HG03571 (cell line): ENCODE results near the gene COX7A1.
"Not testable (repeated sequence)": the region's sequence is repeated elsewhere in the genome, so short reads cannot be mapped to it uniquely, and the experiment has no call there.

Experiments used
- ATAC-seq: cut with Tn5 transposase; IDR thresholded peaks from one replicate; pipeline ENCODE4 v1.9.1; 2021; ENCODE audit not compliant: unreplicated experiment

COX7A1 gene

GRCh38 chr19:36142046-36142445 is 10.2 kb downstream of the COX7A1 start:
- ATAC-seq = no peak

GRCh38 chr19:36141039-36141927 is 11.0 kb downstream of the COX7A1 start:
- peak; percentile 45 for ATAC-seq

- no peak for ATAC-seq
Observed at GRCh38 chr19:36140304-36141038, 11.8 kb downstream of the COX7A1 start.

GRCh38 chr19:36139473-36140303 is 12.6 kb downstream of the COX7A1 start, which contains the start of gene CAPNS1:
Gene CAPNS1, plus strand, starts transcription at chr19:36140066. Its CDS starts 946 bp downstream, at chr19:36141012.
- ATAC-seq = peak; percentile 70

GRCh38 chr19:36139120-36139472 is 13.2 kb downstream of the COX7A1 start:
- no peak for ATAC-seq

- no peak for ATAC-seq
Observed at GRCh38 chr19:36136964-36137686, 15.1 kb downstream of the COX7A1 start.

- not testable (repeated sequence) for ATAC-seq
Observed at GRCh38 chr19:36134867-36135266, 17.4 kb downstream of the COX7A1 start.

- ATAC-seq = not testable (repeated sequence)
Observed at GRCh38 chr19:36131221-36131620, 21.0 kb downstream of the COX7A1 start.

- peak; percentile 9 for ATAC-seq
Observed at GRCh38 chr19:36128392-36128736, 23.9 kb downstream of the COX7A1 start.

GRCh38 chr19:36125557-36125956 is 26.7 kb downstream of the COX7A1 start:
- no peak for ATAC-seq

- no peak for ATAC-seq
Observed at GRCh38 chr19:36121486-36122124, 30.6 kb downstream of the COX7A1 start.

GRCh38 chr19:36120984-36121358 is 31.3 kb downstream of the COX7A1 start:
- no peak for ATAC-seq

GRCh38 chr19:36120092-36120983 is 31.9 kb downstream of the COX7A1 start:
- ATAC-seq = no peak

- ATAC-seq = no peak
Observed at GRCh38 chr19:36116344-36116637, 36.0 kb downstream of the COX7A1 start.

- ATAC-seq = peak; percentile 33
Observed at GRCh38 chr19:36115453-36116343, 36.5 kb downstream of the COX7A1 start, which contains the start of gene TBCB. Gene TBCB, plus strand, starts transcription at chr19:36115468. Its CDS starts 93 bp downstream, at chr19:36115561.

- peak; percentile 82 for ATAC-seq
Observed at GRCh38 chr19:36114721-36115452, 37.4 kb downstream of the COX7A1 start, which contains the start of gene POLR2I. Gene POLR2I, minus strand, starts transcription at chr19:36114875. Its CDS starts 19 bp downstream, at chr19:36114856.
